Globus pallidus (tissue), 1 donor: Measurements from ENCODE around the gene MB21D2.
"Not testable (repeated sequence)": the region's sequence is repeated elsewhere in the genome, so short reads cannot be mapped to it uniquely, and the experiment has no call there.

Experiments used
- DNase-seq: peaks from one replicate; pipeline ENCODE4 v3.0.0-alpha.2; 2015; ENCODE audit warnings: low spot score

The MB21D2 gene

GRCh38 chr3:192858849-192859585 lies 58.6 kb downstream of the MB21D2 start:
- no peak for DNase-seq

DNA sequence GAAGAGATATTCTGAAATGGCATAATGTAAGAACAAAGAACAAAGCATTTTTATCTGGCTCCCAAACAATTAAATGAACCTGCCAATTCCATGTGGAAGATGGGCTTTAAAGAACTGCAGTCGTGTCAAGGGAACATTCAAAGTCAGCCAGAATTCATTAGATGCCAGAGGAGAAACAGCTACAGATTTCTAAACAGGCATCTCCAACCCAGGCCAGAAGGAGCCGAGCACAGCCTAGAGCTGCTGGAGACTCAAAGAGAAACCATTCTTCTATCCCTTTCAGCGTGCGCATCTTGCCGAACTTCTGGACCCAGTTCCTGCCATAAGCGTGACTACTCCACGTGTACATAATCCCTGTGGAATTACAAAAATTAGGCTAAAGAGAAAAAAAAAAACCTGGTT lies 60.4 kb downstream of the MB21D2 start:
- DNase-seq = peak; percentile 35

GRCh38 chr3:192855434-192855833 lies 62.2 kb downstream of the MB21D2 start:
- DNase-seq = no peak

GRCh38 chr3:192851821-192852372 lies 65.8 kb downstream of the MB21D2 start:
- DNase-seq = peak; percentile 40

- DNase-seq = no peak
Observed at GRCh38 chr3:192850451-192850981, 67.1 kb downstream of the MB21D2 start.

DNA sequence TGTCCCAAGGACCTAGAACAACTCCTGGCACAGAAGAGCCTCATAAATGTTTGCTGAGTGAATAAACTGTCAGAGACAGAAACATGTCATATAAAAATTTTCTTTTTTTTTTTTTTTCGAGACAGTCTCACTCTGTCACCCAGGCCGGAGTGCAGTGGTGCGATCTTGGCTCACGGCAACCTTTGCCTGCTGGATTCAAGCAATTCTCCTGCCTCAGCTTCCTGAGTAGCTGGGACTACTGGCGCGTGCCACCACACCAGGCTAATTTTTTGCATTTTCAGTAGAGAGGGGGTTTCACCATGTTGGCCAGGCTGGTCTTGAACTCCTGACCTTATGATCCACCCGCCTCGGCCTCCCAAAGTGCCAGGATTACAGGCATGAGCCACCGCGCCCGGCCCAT lies 67.8 kb downstream of the MB21D2 start:
- not testable (repeated sequence) for DNase-seq

DNA sequence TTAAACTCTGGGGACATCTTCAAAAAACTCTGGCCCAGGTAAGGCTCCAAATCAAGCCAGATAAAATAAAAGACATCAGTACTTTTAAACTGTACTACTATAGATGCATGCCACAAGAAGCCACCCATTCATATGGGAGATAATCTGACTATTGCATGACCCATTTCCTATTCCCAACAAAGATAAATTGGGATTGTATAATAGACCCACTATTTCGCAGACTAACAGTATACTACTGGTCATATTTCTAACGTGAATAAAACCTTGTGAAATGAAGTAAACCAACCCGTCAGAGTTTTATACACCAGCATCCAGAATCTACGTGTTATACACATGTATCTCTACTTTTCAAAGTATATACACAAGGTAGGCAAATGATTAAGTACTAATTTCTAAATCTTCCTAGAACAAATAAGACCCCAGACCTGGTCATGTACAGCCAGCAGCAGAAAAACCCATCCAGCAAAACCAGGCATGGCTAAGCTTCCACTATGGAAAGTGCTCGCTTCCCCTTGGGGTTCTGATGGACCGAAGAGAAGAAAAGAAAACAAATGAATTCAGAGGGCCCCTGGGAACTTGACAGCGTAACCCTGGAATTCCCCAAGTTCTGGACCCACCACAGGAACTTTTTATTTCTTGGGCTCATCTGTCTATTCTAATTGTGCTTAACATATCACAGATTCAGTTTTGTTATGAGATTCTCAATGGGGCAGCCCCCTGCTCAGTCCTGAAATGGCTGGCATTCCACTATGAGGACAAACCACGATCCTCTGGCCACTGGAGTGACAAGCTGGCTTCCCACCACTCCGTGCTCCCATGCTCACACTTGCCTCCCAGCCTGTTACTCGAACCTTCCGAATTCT lies 69.1 kb downstream of the MB21D2 start:
- no peak for DNase-seq

GRCh38 chr3:192847941-192848340 lies 69.7 kb downstream of the MB21D2 start:
- no peak for DNase-seq

DNA sequence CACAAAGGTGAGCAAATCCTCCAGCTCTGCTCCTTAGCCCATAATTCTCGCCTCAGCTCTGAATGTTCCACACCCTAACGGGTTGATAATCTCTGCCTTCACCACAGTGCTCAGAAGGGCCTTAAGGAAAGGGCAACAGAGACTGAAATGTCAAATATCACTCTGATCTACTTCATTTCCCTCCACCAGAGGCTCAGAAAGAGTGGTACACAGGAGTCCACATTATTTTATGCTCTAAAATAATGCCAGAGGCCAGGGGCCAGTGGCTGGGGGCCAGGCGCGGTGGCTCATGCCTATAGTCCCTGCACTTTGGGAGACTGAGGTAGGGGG lies 72.2 kb downstream of the MB21D2 start:
- DNase-seq = no peak

- DNase-seq = no peak
Observed at GRCh38 chr3:192844836-192845525, 72.7 kb downstream of the MB21D2 start.

GRCh38 chr3:192844486-192844765 lies 73.2 kb downstream of the MB21D2 start:
- DNase-seq = no peak

DNA sequence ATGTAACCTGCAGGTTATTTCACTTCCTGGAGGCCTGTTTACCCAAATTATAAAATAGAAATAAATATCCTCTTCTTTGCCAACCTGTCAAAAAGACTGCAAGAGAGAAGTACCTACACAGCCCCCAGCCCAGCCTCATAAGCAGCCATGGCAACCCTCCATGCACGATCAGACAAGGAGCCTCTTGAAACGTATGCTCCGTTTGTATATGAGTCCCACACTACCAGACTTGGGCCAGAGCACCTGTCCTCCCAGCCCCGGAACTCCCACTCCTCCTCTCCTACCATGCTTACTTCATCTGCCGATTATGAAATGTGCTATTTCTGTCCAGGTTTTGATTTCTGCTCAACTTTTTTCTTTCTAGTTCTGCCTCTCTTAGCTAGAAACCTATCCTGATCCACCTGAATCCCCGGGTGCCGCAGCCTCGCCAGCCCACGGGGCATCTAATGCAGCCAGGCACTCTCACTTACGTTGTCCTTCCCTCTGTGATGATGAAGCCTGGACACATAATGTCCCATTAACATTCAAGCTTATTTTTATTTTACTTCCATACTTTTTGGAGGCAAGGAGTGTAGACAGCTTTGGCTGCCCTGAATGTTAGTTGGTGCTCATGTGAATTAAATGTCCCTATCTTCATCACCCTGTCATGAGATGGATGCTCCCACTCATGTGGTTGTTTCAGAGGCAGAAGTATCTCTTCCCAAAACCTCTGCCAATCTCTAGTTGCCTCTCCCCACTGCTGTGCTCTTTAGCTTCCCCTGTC lies 73.8 kb downstream of the MB21D2 start:
- no peak for DNase-seq

DNA sequence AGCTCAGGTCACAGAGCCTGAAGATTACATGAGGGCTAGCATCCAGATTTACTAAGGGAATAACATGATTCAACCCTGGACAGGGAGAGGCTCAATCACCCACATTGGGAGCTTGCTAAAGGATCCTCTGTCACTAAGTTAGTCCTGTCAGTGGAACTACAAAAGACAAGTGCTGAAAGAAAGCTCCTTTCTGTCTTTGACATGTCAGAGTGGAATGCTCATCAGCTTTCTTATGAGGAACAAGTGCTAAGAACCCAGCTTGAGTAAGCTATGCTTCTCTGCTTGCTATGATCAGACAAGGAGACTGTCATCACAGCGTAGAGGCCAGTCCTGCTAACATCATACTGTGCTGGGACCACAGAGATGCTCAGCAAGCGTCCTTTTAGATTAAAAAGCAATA lies 74.5 kb downstream of the MB21D2 start:
- no peak for DNase-seq

DNA sequence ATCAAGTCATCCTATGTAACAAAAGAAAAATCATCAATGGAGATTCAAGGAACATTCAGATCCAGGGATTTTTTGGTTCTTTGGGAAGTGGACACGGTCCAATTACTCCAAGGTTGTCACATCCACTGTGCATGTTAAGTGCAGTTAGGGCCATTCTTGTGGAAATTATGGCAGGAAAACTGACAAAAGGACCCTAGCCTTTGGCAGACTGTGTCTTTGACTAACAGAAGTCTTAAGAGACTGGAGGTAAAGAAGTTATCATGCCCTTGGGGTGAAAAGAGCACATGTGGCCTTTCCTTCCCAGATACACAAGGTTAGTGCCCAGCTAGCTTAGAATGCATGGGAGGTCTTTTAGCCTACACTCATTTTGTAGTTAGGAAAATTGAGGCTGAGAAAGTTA lies 74.9 kb downstream of the MB21D2 start:
- no peak for DNase-seq

- DNase-seq = no peak
Observed at GRCh38 chr3:192842138-192842537, 75.5 kb downstream of the MB21D2 start.

DNA sequence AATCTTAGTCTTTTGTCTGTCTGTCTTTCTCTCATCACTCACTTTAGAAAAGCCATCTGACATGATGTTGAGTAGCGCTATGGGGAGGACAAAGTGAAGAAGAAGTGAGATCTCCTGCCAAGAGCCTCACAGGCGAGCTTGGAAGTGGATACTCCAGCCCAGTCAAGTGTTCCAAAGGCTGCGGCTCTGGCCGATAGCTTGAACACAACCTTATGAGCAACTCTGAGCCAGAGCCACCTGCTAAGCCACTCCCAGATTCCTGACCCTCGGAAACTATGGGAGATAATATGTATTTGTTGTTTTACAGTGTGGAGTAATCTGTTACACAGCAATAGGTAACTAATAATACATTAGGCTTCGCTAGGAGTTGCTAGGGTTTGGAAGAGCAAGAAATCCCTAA lies 76.2 kb downstream of the MB21D2 start:
- no peak for DNase-seq

- no peak for DNase-seq
Observed at GRCh38 chr3:192840143-192840836, 77.4 kb downstream of the MB21D2 start.

DNA sequence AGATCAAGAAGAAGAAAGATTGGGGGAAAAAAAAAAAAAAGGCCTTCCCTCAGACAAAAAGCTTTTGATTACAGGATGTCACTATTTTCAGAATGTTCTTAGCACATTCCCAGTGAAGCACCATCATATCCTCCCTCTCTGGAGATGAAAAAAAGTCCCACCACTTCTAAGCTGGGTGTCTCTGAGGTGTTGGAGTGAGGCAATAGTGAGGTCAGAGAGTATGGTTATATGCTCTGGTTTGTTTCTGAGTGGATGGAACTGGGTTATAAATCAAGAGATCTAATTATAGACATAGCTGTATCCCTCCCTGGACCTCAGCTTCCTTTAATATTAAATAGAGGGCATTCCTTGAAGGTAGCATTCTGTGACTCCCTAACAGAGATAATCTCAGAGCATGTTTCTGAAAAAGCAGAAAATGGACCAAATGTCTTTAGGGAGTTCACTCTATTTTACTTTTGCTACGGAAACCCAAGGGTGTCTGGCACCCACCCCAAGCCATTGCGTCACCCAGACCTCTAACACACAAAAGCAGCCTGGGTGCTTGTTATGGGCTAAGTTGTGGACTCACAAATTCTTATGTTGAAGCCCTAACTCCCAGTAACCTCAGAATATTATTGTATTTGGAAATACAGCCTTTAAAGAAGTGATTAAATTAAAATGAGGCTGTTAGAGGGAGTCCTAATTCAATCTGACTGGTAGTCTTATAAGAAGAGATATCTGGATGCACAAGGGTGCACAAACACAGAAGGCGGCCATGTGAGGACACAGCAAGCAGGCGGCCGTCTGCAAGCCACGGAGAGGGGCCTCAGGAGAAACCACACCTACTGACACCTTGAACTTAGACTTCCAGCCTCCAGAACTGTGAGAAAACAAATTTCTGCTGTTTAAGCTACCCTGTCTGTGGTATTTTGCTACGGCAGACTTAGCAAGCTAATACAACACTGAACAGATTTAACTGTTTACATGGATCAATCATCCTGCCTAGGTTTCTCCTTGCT lies 81.5 kb downstream of the MB21D2 start:
- DNase-seq = no peak

DNA sequence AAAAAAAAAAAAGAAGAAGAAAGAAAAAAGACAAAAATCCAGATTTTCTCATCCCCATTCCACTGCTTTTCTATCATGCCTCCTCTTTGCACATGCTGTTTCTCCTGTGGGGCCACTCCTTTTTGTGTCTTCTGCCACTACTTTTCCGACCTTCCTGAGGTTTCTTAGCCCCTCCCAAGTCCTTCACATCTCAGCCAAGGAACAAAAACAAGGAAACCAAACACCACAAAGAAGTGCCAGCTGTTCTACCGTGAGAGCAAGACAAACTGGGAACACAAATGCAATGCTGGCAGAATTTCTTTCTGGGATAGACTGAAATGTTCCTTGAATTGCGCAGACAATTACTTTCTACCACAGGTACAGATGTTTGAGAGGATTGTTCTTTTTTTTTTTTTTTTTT lies 83.2 kb downstream of the MB21D2 start:
- no peak for DNase-seq
